ENCODE measurements around the gene CSNK1G1. TPM values are rescaled to one million over a fixed set of nuclear protein-coding genes. Genes with fewer than 3 reads are reported as not detected.

CSNK1G1 gene
- polyA plus RNA-seq, 1 donor from 2014 or later, result 18.9 TPM

GRCh38 chr15:64386291-64386690 is 30.3 kb upstream of the CSNK1G1 start:
- Histone ChIP-seq H3K9me2 (ENCODE audit: insufficient read depth, low read length) (no peaks in the 10 kb centered on the region), H3K9ac (ENCODE audit: low read length) (no peak overlapping the region), H3K36me3 (ENCODE audit: insufficient read depth, low read length) (no peaks in the 10 kb centered on the region), H3K27ac (ENCODE audit: low read length) (no peak overlapping the region), H3K4me3 (ENCODE audit: low read length) (no peak overlapping the region), H3K27me3 (ENCODE audit: insufficient read depth, low read depth, low read length) (no peaks in the 10 kb centered on the region), H3K79me2 (replicated peaks; ENCODE audit: insufficient read depth, low read length) (peaks cover 19% of the 10 kb centered on the region), H4K20me1 (ENCODE audit: insufficient read depth) (no peaks in the 10 kb centered on the region), H3F3A (ENCODE audit: insufficient read depth, low read length, poor library complexity, severe bottlenecking) (no peaks in the 10 kb centered on the region), H3K4me2 (ENCODE audit: low read length) (no peak overlapping the region), H2AFZ (ENCODE audit: low read depth, low read length) (no peak overlapping the region), H3K9me3 (ENCODE audit: low read length) (no peaks in the 10 kb centered on the region)
- no peak for TF ChIP-seq REST (IDR thresholded peaks at IDR 0.05; ENCODE audit: borderline replicate concordance)
- TF ChIP-seq RAD21 (conservative IDR thresholded peaks at IDR 0.05), result no peak
- no peak for TF ChIP-seq EZH2 (IDR thresholded peaks at IDR 0.05; ENCODE audit: borderline replicate concordance, insufficient read depth, low read length, poor library complexity, severe bottlenecking)
- TF ChIP-seq EP300 (conservative IDR thresholded peaks at IDR 0.05; ENCODE audit: poor library complexity, severe bottlenecking), result no peak

GRCh38 chr15:64383760-64384159 is 27.8 kb upstream of the CSNK1G1 start:
- TF ChIP-seq EP300 (conservative IDR thresholded peaks at IDR 0.05; ENCODE audit: poor library complexity, severe bottlenecking), result no peak
- TF ChIP-seq MXI1 (conservative IDR thresholded peaks at IDR 0.05; ENCODE audit: poor library complexity, severe bottlenecking), result no peak
- TF ChIP-seq EZH2 (IDR thresholded peaks at IDR 0.05; ENCODE audit: borderline replicate concordance, insufficient read depth, low read length, poor library complexity, severe bottlenecking), result no peak
- TF ChIP-seq REST (IDR thresholded peaks at IDR 0.05; ENCODE audit: borderline replicate concordance), result no peak
- no peak for TF ChIP-seq SMC3 (conservative IDR thresholded peaks at IDR 0.05; ENCODE audit: poor library complexity)
- TF ChIP-seq CTCF (IDR thresholded peaks at IDR 0.05; ENCODE audit: poor library complexity, severe bottlenecking), result no peak
- no peak for TF ChIP-seq RAD21 (conservative IDR thresholded peaks at IDR 0.05)
- TF ChIP-seq TAF1 (IDR thresholded peaks at IDR 0.05; ENCODE audit: low read depth), result no peak
- TF ChIP-seq POLR2AphosphoS5 (IDR thresholded peaks at IDR 0.05), result no peak
- H3K27me3 ChIP-seq (ENCODE audit: insufficient read depth, low read depth, low read length), result no peaks in the 10 kb centered on the region
- H4K20me1 ChIP-seq (ENCODE audit: insufficient read depth), result no peaks in the 10 kb centered on the region
- H3K27ac ChIP-seq (ENCODE audit: low read length), result no peak overlapping the region
- H3K9ac ChIP-seq (ENCODE audit: low read length), result no peak overlapping the region
- no peaks in the 10 kb centered on the region for H3F3A ChIP-seq (ENCODE audit: insufficient read depth, low read length, poor library complexity, severe bottlenecking)
- no peaks in the 10 kb centered on the region for H3K36me3 ChIP-seq (ENCODE audit: insufficient read depth, low read length)
- H3K4me2 ChIP-seq (ENCODE audit: low read length), result no peak overlapping the region
- no peak overlapping the region for H3K4me3 ChIP-seq (ENCODE audit: low read length)
- H3K9me3 ChIP-seq (ENCODE audit: low read length), result no peaks in the 10 kb centered on the region
- H3K79me2 ChIP-seq (replicated peaks; ENCODE audit: insufficient read depth, low read length), result peaks cover 17% of the 10 kb centered on the region
- H2AFZ ChIP-seq (ENCODE audit: low read depth, low read length), result no peak overlapping the region
- no peaks in the 10 kb centered on the region for H3K9me2 ChIP-seq (ENCODE audit: insufficient read depth, low read length)
